HG02840 (cell line): ENCODE data around the gene GPR55.

Experiments
- ATAC-seq: cut with Tn5 transposase; IDR thresholded peaks from one replicate; pipeline ENCODE4 v1.9.1; 2021; ENCODE audit warnings: mild to moderate bottlenecking, moderate library complexity, moderate number of reproducible peaks; ENCODE audit not compliant: unreplicated experiment, low FRiP score

Gene GPR55

DNA sequence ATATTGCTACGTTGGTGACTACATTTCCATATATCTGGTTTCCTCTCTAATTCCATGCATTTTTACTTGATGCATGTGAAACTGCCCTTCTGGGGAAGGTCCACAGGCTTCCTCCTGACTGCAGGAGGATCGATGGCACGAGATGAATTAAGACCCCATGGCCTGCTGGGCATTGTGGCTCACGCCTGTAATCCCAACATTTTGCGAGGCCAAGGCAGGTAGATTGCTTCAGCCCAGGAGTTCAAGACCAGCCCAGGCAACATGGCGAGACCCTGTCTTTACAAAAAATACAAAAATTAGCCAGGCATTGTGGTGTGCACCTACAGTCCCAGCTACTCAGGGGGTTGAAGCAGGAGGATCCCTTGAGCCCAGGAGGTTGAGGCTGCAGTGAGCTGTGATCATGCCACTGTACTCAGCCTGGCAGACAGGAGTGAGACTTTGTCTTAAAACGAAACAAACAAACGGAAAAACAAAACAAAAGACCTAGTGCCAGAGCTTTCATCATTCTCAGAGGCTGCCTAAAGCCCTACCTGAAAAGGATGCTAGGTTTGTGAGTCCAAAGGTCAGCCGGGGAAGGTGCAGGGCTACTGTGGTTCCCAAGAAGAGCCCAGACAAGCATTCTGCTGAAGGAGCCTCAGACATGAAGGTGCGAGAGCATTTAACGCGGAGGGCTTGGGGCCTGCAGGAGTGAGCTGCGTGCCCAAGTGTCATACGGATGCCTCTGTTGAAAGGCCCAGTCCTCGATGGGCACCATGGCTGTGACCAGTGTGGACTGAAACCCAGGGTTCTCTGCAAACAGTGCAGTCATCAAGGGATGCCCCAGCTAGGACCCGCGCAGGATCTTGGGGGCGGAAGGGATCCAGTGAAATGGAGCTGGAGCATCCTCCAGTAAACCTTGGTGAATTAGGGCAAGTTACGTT, 21.6 kb downstream of the GPR55 start:
- ATAC-seq: no peak

DNA sequence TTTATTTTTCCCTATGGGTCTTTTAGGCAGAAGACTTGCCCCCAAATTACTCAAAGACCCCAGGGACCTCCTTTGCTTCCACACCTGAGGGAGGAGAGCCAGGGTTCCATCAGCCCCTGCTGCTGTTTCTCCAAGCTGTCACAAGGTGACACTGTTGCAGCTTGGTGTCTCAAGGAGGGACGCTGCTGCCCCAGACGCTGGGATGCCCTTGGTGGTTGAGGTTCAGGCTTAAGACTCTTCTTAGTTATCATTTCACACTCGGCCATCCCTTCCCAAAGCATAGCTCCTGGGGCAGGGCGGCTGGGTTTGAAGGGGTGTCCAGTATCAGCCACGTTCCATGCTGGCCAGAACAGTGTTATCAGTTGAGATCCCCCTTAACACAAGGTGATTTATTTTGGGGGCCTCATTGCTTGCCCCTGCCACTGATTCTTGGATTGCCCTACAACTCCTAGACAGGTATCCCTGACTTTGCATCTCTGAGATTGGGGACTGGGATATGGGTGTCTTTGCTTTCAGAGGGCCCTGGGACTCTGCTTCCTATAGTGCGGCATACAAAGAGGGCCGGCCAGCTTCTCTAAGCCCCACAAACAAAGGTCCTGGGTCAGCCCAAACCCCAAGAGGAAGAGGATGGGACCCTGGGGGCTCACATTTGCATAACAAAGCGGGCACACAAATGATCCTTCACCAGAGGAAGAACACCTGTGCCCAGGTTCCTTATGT, 22.7 kb downstream of the GPR55 start:
- no peak for ATAC-seq

DNA sequence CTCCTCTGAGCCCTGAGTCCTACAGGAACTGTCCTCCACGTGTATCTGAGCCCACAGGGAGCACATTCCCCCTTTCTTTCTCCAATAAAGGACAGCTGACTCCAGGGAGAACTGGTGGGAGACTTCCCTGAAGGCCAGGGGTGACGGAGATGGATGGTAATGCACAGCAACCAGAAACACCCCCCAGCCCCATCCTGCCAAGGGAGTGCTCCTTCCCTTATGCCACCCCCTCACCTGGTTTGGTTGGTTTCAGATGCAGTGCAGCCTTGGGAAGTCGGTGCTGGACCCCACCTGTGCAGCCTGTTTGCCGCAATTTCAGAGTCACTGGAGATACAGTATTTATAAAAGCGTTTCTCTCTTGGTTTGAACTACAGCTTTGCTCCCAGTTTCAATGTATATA, 24.0 kb downstream of the GPR55 start:
- ATAC-seq: no peak

GRCh38 chr2:230900336-230900995, 24.6 kb downstream of the GPR55 start:
- ATAC-seq: no peak

DNA sequence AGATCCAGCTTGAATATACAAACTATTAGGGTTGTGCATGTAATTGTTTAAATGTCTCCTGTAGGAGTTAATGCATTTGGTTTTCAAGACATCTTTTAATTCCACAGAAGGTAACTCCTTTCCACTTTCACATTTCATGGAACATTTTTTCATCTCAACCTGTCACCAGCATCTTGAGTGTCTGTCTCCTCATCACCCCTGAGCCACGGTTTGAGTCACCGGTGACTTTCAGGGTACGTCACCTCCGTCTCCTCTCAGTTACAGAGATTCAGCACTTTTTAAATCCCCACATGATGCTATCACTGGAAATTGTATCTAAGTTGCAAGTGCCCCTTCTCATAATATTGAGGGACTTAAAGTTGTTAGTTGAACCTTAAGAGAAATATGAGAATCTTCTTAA, 25.3 kb downstream of the GPR55 start:
- no peak for ATAC-seq

GRCh38 chr2:230899287-230899686, 25.8 kb downstream of the GPR55 start:
- ATAC-seq: no peak

- ATAC-seq: no peak
These were observed 26.3 kb downstream of the GPR55 start for GRCh38 chr2:230898713-230899091.

- ATAC-seq: no peak
These were observed 26.9 kb downstream of the GPR55 start for GRCh38 chr2:230898016-230898712.

DNA sequence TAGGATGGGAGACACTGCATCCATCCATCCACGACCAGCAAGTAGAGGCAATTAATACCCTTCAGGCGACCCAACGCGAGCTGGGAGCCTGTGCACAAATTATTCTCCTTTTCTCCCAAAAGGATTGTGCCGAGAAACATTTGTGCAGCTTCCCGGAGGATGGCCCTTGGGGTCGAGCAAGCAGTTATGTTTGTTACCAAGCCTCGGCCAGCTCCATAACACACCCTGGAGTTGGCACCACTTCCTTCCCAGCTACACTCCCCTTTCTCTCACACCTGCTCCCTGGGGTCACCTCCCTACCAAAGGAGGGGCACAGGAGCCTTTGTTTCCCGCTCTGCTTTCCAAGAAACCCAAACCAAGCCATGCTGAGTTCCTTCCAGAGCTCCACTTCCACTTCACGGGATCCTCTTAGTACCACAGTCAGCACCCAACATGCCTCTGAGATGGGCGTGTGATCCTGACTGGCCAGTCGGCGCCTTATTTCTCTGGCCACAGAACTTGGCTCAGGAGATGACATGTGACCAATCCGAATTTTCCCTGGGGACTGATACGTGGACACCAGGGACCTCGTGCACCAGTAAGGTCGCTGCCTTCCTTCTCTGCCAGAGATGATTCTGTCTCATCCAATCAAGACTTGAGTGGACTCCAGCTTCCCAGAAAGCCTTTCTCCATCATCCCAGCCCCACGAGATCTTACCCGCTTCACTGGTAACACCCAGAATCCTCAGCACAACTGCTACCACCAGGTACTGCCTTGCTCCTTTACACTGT, 28.5 kb downstream of the GPR55 start:
- ATAC-seq: no peak

DNA sequence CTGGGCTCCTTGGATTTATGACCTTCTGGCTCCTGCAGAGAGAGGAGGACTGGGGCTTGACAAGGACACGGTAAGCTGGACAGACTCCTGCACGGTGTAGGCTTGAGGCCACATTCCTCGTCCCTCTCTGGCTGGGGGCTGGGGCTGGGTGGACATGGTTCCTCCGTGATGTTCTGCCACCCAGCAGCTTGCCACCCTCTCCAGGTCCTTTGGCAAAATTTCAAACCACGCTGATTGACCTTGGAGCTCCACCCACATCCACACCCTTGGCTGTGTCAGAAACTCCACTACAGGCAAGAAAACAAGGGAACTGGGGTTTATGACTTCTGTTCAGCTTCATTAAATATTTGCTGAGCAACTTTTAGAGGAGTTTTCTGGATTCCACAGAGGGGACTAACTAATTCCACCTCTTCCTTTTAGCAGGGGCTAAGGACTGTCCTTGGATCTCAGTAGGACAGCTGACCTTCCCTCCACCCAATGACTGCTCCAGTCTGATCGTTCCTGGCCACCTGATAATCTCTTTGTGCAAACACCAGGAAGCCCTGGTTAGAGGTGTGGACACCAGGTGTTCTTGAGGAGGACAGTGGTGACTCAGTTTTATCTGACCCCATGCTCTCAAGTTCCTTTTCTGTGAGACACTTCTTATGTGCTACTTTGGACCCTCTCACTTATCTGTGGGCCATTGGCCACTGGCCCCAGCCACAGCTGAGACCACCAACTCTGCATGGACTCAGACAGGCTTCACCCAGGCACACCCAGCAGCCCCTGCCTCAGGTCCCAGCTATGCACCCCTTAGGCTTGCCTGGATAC, 29.3 kb downstream of the GPR55 start:
- no peak for ATAC-seq

GRCh38 chr2:230893841-230894781, 30.9 kb downstream of the GPR55 start:
- ATAC-seq: no peak

GRCh38 chr2:230893338-230893737, 31.7 kb downstream of the GPR55 start:
- ATAC-seq: no peak

DNA sequence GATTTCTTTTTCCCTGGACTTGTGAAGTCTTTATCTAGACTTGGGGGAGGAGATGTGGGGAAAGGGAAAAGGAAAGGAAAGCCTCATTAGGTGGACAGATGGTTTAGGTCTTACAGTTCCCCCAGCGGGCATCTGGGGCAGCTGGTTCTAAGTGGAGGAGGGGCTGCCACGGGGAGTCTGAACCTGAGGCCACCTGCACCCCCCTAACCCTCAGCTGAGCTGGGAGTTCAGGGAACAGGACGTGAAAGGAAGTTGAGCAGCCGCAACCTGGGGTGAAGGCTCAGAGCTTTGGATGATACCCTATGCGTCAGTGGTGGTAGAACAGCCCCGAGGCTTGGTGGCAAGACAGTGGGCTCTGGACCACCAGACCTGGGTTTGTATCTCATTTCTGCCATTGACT, 33.5 kb downstream of the GPR55 start:
- no peak for ATAC-seq

GRCh38 chr2:230891064-230891463, 34.0 kb downstream of the GPR55 start:
- no peak for ATAC-seq

- no peak for ATAC-seq
These were observed 34.4 kb downstream of the GPR55 start for GRCh38 chr2:230890646-230891045.

- no peak for ATAC-seq
These were observed 35.0 kb downstream of the GPR55 start for GRCh38 chr2:230889911-230890601.

DNA sequence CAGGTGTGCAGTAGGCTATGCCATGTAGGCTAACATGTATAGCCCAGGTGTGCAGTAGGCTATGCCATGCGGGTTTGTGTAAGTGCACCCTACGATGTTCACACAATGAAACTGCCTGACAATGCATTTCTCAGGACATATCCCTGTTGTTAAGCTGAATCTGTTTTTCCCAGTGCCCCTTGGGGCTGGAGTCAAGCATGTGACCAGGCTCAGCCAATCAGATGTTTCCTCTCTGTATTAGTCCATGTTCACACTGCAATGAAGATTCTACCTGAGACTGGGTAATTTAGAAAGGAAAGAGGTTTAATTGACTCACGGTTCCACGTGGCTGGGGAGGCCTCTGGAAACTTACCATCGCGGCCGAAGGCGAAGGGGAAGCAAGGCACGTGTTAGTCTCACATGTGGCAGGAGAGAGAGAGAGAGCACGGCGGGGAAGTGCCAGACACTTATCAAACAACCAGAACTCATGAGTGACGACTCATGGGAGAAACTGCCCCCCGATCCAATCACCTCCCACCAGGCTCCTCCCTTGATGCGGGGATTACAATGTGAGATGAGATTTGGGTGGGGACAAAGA, 36.1 kb downstream of the GPR55 start:
- ATAC-seq: no peak
